ENCODE measurements around the gene PER3.

The PER3 gene

GRCh38 chr1:7744882-7745281, 39.2 kb upstream of the PER3 start:
- no peak for TF ChIP-seq CTCF (IDR thresholded peaks at IDR 0.05; ENCODE audit: low read depth, low read length, poor library complexity, severe bottlenecking)
- no peak for TF ChIP-seq EZH2phosphoT487 (IDR thresholded peaks at IDR 0.05; ENCODE audit: borderline replicate concordance, low read length)
- H3K36me3 ChIP-seq (ENCODE audit: control insufficient read depth, low read length), result no peaks in the 10 kb centered on the region
- no peaks in the 10 kb centered on the region for H3K79me2 ChIP-seq (ENCODE audit: control insufficient read depth, low read length)
- H3K27ac ChIP-seq (ENCODE audit: low read depth, low read length), result no peak overlapping the region
- no peak overlapping the region for H3K4me3 ChIP-seq (ENCODE audit: low read length)
- H3F3A ChIP-seq (ENCODE audit: control insufficient read depth, insufficient read depth), result no peaks in the 10 kb centered on the region
- no peak overlapping the region for H3K4me2 ChIP-seq (ENCODE audit: low read length)
- H3K27me3 ChIP-seq (ENCODE audit: control insufficient read depth, low read length), result no peaks in the 10 kb centered on the region
- H3K9me3 ChIP-seq (ENCODE audit: control insufficient read depth, insufficient read depth, low read length), result no peaks in the 10 kb centered on the region
- H4K20me1 ChIP-seq (ENCODE audit: control insufficient read depth, insufficient read depth, low read depth, low read length), result no peaks in the 10 kb centered on the region
- peaks cover 8% of the 10 kb centered on the region for H3K4me1 ChIP-seq (ENCODE audit: control insufficient read depth, low read length)
- H3K9me2 ChIP-seq (replicated peaks; ENCODE audit: control insufficient read depth, low read length), result no peaks in the 10 kb centered on the region

GRCh38 chr1:7745783-7746182, 38.3 kb upstream of the PER3 start:
- Histone ChIP-seq H3K79me2 (ENCODE audit: control insufficient read depth, low read length) (no peaks in the 10 kb centered on the region), H3F3A (ENCODE audit: control insufficient read depth, insufficient read depth) (no peaks in the 10 kb centered on the region), H3K27ac (ENCODE audit: low read depth, low read length) (no peak overlapping the region), H3K36me3 (ENCODE audit: control insufficient read depth, low read length) (no peaks in the 10 kb centered on the region), H3K9me3 (ENCODE audit: control insufficient read depth, insufficient read depth, low read length) (no peaks in the 10 kb centered on the region), H3K4me2 (ENCODE audit: low read length) (no peak overlapping the region), H4K20me1 (ENCODE audit: control insufficient read depth, insufficient read depth, low read depth, low read length) (no peaks in the 10 kb centered on the region), H3K9me2 (replicated peaks; ENCODE audit: control insufficient read depth, low read length) (no peaks in the 10 kb centered on the region), H3K27me3 (ENCODE audit: control insufficient read depth, low read length) (no peaks in the 10 kb centered on the region), H3K4me1 (ENCODE audit: control insufficient read depth, low read length) (peaks cover 3% of the 10 kb centered on the region; the same call in 1 of the 2 replicates), H3K4me3 (ENCODE audit: low read length) (no peak overlapping the region)
- TF ChIP-seq EZH2phosphoT487 (IDR thresholded peaks at IDR 0.05; ENCODE audit: borderline replicate concordance, low read length), result no peak

GRCh38 chr1:7747605-7748004, 36.5 kb upstream of the PER3 start:
- no peaks in the 10 kb centered on the region for H4K20me1 ChIP-seq (ENCODE audit: control insufficient read depth, insufficient read depth, low read depth, low read length)
- H3K27ac ChIP-seq (ENCODE audit: low read depth, low read length), result no peak overlapping the region
- no peaks in the 10 kb centered on the region; the same call in 1 of the 2 replicates for H3K27me3 ChIP-seq (ENCODE audit: control insufficient read depth, low read length)
- no peaks in the 10 kb centered on the region for H3K79me2 ChIP-seq (ENCODE audit: control insufficient read depth, low read length)
- H3K4me1 ChIP-seq (ENCODE audit: control insufficient read depth, low read length), result no peaks in the 10 kb centered on the region
- no peak overlapping the region for H3K4me2 ChIP-seq (ENCODE audit: low read length)
- no peaks in the 10 kb centered on the region for H3F3A ChIP-seq (ENCODE audit: control insufficient read depth, insufficient read depth)
- no peak overlapping the region for H3K4me3 ChIP-seq (ENCODE audit: low read length)
- TF ChIP-seq EZH2phosphoT487 (IDR thresholded peaks at IDR 0.05; ENCODE audit: borderline replicate concordance, low read length) (no peak), CTCF (IDR thresholded peaks at IDR 0.05; ENCODE audit: low read depth, low read length, poor library complexity, severe bottlenecking) (no peak)
- H3K36me3 ChIP-seq (ENCODE audit: control insufficient read depth, low read length), result no peaks in the 10 kb centered on the region
- no peaks in the 10 kb centered on the region for H3K9me2 ChIP-seq (replicated peaks; ENCODE audit: control insufficient read depth, low read length)
- no peaks in the 10 kb centered on the region for H3K9me3 ChIP-seq (ENCODE audit: control insufficient read depth, insufficient read depth, low read length)

GRCh38 chr1:7749126-7749525, 35.0 kb upstream of the PER3 start:
- no peaks in the 10 kb centered on the region for H3K36me3 ChIP-seq (ENCODE audit: control insufficient read depth, low read length)
- H4K20me1 ChIP-seq (ENCODE audit: control insufficient read depth, insufficient read depth, low read depth, low read length), result no peaks in the 10 kb centered on the region
- no peak overlapping the region for H3K27ac ChIP-seq (ENCODE audit: low read depth, low read length)
- no peaks in the 10 kb centered on the region for H3K9me3 ChIP-seq (ENCODE audit: control insufficient read depth, insufficient read depth, low read length)
- peaks cover 5% of the 10 kb centered on the region for H3K4me1 ChIP-seq (ENCODE audit: control insufficient read depth, low read length)
- no peaks in the 10 kb centered on the region for H3F3A ChIP-seq (ENCODE audit: control insufficient read depth, insufficient read depth)
- no peak overlapping the region for H3K4me3 ChIP-seq (ENCODE audit: low read length)
- no peaks in the 10 kb centered on the region for H3K9me2 ChIP-seq (replicated peaks; ENCODE audit: control insufficient read depth, low read length)
- no peak overlapping the region for H3K4me2 ChIP-seq (ENCODE audit: low read length)
- H3K27me3 ChIP-seq (ENCODE audit: control insufficient read depth, low read length), result peaks cover 11% of the 10 kb centered on the region
- H3K79me2 ChIP-seq (ENCODE audit: control insufficient read depth, low read length), result no peaks in the 10 kb centered on the region
- TF ChIP-seq CTCF (IDR thresholded peaks at IDR 0.05; ENCODE audit: low read depth, low read length, poor library complexity, severe bottlenecking) (no peak), EZH2phosphoT487 (IDR thresholded peaks at IDR 0.05; ENCODE audit: borderline replicate concordance, low read length) (no peak)

Measured in DOHH2 (cell line).